ENCODE results near the gene PRRC2B.
"Not testable (repeated sequence)": the region's sequence is repeated elsewhere in the genome, so short reads cannot be mapped to it uniquely, and the experiment has no call there.

PRRC2B gene

DNA sequence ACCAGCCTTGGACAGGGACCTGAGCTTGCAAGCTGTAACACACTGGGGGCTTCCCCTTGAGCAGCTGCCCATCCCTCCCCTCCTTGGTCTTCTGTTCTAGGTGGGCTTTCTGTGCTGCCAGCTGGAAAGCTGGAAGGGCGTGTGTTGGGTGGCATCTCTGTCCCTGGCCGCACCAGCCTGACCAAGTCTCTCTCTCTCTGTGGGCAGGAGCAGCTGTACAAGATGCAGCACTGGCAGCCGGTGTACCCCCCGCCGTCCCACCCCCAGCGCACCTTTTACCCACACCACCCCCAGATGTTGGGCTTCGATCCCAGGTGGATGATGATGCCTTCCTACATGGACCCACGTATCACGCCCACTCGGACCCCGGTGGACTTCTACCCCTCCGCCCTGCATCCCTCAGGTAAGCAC is 76.7 kb downstream of the PRRC2B start:
- H3K27ac ChIP-seq, result no peak overlapping the region
- H3K4me3 ChIP-seq, result no peak overlapping the region
- peak; percentile 63 for DNase-seq (ENCODE audit: low spot score)
- TF ChIP-seq, protein P1, sequence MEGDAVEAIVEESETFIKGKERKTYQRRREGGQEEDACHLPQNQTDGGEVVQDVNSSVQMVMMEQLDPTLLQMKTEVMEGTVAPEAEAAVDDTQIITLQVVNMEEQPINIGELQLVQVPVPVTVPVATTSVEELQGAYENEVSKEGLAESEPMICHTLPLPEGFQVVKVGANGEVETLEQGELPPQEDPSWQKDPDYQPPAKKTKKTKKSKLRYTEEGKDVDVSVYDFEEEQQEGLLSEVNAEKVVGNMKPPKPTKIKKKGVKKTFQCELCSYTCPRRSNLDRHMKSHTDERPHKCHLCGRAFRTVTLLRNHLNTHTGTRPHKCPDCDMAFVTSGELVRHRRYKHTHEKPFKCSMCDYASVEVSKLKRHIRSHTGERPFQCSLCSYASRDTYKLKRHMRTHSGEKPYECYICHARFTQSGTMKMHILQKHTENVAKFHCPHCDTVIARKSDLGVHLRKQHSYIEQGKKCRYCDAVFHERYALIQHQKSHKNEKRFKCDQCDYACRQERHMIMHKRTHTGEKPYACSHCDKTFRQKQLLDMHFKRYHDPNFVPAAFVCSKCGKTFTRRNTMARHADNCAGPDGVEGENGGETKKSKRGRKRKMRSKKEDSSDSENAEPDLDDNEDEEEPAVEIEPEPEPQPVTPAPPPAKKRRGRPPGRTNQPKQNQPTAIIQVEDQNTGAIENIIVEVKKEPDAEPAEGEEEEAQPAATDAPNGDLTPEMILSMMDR (IDR thresholded peaks at IDR 0.05), result no peak

DNA sequence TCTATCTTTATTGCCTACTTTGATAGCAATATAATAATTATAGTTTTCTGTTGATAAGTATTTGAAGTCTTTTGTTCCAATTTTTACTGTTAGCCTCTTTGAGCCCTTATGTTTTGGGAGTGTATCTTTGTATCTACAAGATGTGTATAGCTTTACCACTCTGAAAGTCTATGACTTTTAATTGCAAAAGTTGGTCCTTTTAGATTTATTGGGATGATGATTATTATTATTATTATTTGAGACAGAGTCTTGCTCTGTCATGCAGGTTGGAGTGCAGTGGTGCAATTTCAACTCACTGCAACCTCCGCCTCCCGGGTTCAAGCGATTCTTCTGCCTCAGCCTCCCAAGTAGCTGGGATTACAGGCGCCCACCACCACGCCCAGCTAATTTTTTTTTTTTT is 78.2 kb downstream of the PRRC2B start:
- not testable (repeated sequence) for H3K4me3 ChIP-seq; DNase-seq (ENCODE audit: low spot score)

DNA sequence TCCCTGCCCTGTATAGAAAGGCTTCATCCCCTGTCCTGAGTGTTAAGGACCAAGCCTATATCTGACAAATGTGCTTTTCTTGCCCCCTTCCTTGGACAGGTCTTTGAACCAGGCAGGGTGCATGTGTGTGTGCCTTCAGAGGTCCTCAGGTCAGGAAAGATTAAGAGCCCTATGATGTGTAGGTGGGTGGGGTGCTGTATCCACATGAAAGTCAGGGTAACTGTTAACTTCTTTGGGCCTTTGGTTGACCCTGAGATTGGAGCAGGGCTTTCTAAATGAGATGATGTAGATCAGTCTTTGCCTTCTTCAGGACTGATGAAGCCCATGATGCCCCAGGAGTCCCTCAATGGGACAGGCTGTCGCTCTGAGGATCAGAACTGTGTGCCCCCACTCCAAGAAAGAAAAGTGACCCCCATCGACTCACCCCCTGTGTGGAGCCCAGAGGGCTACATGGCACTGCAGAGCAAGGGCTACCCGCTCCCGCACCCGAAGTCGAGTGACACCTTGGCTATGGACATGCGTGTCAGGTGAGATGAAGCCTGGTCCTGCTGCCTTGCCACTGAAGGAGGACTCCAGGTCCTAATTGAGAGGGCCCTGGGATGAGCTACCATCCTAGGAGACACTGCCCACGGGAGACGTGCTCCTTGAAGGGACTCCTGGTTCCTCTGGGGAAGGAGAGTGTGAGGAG is 79.5 kb downstream of the PRRC2B start:
- peak; percentile 60 for DNase-seq (ENCODE audit: low spot score)
- TF ChIP-seq, protein P1 (IDR thresholded peaks at IDR 0.05), result no peak
- no peak overlapping the region for H3K27ac ChIP-seq
- no peak overlapping the region for H3K4me3 ChIP-seq

More for the DNA sequence above, 78.2 kb downstream of the PRRC2B start:
- not testable (repeated sequence) for H3K27ac ChIP-seq

DNA sequence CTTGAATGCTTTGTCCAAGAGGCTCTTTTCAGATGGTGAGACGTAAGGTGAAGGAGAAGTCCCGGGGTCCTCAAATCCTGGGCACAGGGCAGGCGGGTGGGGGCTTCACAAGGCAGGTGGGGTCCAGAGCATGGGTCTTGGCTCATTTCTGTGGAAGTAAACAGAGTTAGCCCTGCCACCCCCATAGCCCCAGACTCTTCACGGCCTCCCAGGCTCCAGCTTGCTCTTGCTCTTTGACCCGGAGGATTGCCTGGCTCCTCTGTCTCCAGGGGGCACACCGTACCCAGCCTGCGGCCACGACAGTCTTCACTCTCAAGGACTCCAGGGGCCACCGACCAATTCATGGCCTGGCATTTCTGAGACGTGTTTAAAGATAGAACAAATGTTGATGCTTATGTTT is 80.0 kb downstream of the PRRC2B start:
- Histone ChIP-seq H3K27ac (no peak overlapping the region), H3K4me3 (no peak overlapping the region)
- DNase-seq (ENCODE audit: low spot score), result peak; percentile 71
- TF ChIP-seq, protein P1 (IDR thresholded peaks at IDR 0.05), result no peak

DNA sequence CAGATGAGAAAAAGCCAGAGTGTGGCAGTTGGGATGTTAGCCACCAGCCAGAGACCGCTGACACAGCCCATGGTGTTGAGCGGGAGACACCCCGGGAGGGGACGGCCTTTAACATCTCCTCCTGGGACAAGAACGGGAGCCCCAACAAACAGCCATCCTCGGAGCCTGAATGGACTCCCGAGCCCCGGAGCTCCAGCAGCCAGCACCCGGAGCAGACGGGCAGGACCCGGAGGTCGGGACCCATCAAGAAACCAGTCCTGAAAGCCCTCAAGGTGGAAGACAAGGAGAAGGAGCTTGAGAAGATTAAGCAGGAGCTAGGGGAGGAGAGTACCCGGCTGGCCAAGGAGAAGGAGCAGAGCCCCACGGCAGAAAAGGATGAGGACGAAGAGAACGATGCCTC is 80.8 kb downstream of the PRRC2B start:
- no peak overlapping the region for H3K4me3 ChIP-seq
- DNase-seq (ENCODE audit: low spot score), result peak; percentile 65
- H3K27ac ChIP-seq, result no peak overlapping the region
- TF ChIP-seq, protein P1 (IDR thresholded peaks at IDR 0.05), result no peak

DNA sequence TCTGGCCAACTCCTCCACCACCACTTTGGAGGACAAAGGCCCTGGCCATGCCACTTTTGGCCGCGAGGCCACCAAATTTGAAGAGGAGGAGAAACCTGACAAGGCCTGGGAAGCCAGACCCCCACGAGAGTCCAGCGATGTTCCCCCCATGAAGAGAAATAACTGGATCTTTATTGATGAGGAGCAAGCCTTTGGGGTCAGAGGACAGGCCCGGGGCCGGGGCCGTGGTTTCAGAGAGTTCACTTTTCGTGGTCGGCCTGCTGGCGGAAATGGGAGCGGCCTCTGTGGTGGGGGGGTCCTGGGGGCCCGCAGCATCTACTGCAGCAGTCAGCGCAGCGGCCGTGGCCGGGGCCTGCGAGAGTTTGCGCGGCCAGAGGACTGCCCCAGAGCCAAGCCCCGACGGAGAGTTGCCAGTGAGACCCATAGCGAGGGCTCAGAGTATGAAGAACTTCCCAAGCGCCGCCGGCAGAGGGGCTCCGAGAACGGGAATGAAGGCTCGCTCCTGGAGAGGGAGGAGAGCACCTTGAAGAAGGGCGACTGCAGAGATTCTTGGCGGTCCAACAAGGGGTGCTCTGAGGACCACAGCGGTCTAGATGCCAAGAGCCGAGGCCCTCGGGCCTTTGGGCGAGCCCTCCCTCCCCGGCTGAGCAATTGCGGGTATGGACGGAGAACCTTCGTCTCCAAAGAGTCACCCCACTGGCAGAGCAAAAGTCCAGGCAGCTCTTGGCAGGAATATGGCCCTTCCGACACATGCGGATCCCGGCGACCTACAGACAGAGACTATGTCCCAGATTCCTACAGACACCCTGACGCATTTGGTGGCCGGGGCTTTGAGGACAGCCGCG is 81.4 kb downstream of the PRRC2B start:
- peak; percentile 69 for DNase-seq (ENCODE audit: low spot score)
- Histone ChIP-seq H3K4me3 (no peak overlapping the region), H3K27ac (no peak overlapping the region)
- TF ChIP-seq, protein P1 (IDR thresholded peaks at IDR 0.05), result no peak

DNA sequence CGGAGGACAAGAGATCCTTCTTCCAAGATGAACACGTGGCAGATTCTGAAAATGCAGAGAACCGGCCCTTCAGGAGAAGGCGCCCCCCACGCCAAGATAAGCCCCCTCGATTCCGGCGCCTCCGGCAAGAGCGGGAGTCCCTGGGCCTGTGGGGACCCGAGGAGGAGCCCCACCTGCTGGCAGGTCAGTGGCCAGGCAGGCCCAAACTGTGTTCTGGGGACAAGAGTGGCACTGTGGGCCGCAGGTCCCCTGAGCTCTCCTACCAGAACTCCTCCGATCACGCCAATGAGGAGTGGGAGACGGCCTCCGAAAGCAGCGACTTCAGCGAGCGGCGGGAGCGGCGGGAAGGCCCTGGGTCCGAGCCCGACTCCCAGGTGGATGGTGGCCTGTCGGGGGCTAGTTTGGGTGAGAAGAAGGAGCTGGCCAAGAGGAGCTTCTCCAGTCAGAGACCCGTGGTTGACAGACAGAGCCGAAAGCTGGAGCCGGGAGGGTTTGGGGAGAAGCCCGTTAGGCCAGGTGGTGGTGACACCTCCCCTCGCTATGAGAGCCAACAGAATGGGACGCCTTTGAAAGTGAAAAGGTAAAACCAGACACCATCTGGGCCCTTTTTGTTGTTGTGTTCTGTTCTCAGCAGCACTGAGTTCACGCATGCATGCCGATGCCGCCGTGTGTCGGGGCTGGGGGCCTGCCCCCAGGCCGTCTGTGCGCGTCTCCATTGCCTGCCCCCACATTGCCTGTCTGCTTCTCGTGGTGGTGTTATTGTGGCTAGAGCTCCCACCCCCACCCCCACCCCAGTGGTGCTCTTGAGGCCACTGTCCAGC is 82.3 kb downstream of the PRRC2B start:
- no peak overlapping the region for H3K27ac ChIP-seq
- TF ChIP-seq, protein P1 (IDR thresholded peaks at IDR 0.05), result no peak
- H3K4me3 ChIP-seq, result no peak overlapping the region
- DNase-seq (ENCODE audit: low spot score), result peak; percentile 56
